B cell (primary cell): ENCODE measurements around the gene IL31. TPM values are rescaled to one million over a fixed set of nuclear protein-coding genes. Genes with fewer than 3 reads are reported as not detected.

ENCODE experiments used
- ATAC-seq: fragments of 200-7000 bp; cut with Tn5 transposase; one replicate; pipeline ENCODE4 v1.10.0; 2021; ENCODE audit warnings: low read depth, mild to moderate bottlenecking, moderate number of reproducible peaks, moderate library complexity
- CTCF ChIA-PET: fragments of 350-600 bp; sonication (Branson Sonifier 250); formaldehyde crosslinking; loops from one replicate; lab custom pipeline; 2021; ENCODE audit warnings: antibody characterized with exemption, inconsistent platforms; lab: Charles Lee
- POLR2A ChIA-PET: fragments of 350-600 bp; sonication (Branson Sonifier 250); formaldehyde crosslinking; loops from one replicate; lab custom pipeline; 2021; ENCODE audit warnings: antibody characterized with exemption; lab: Charles Lee
- DNase-seq: peaks from one replicate; pipeline ENCODE4 v3.0.0; 2013
- H2AFZ ChIP-seq: 2 replicates; pipeline ENCODE4 v1.6.1; 2012; ENCODE audit warnings: mild to moderate bottlenecking, low read depth, low read length; ENCODE audit not compliant: insufficient read depth, poor library complexity, severe bottlenecking
- H3K27ac ChIP-seq, 2 donors: 1 replicate in 1 of 2; 2 replicates in 1 of 2; pipeline ENCODE4 v1.5.1; 2012 to 2013; ENCODE audit warnings: low read length in 2 of 2, mild to moderate bottlenecking in 2 of 2, moderate library complexity in 1 of 2
- H3K27me3 ChIP-seq, 4 experiments: fragments of 200-600 bp in 1 of 4; sonication (generic) in 1 of 4; replicated peaks in 1 of 4; 1 replicate in 2 of 4; 2 replicates in 2 of 4; pipeline versions ENCODE4 v1.6.1 to v1.7.0; 2013 to 2016; ENCODE audit warnings: low read length in 3 of 4, mild to moderate bottlenecking in 2 of 4, mixed read lengths in 1 of 4, moderate library complexity in 1 of 4; ENCODE audit not compliant: insufficient read depth in 4 of 4, control insufficient read depth in 3 of 4; ENCODE audit errors: control extremely low read depth in 1 of 4
- H3K36me3 ChIP-seq, 2 experiments: replicated peaks in 1 of 2; 1 replicate in 1 of 2; 2 replicates in 1 of 2; pipeline versions ENCODE4 v1.6.1 to v1.7.1; 2013; ENCODE audit warnings: low read length in 1 of 2; ENCODE audit not compliant: insufficient read depth in 2 of 2, control insufficient read depth in 1 of 2; ENCODE audit errors: control extremely low read depth in 1 of 2, extremely low read depth in 1 of 2
- H3K4me1 ChIP-seq, 2 donors: fragments of 200-600 bp in 1 of 2; sonication (generic) in 1 of 2; 1 replicate in 1 of 2; 2 replicates in 1 of 2; pipeline versions ENCODE4 v1.5.1 to v1.6.1; 2013 to 2017; ENCODE audit warnings: low read length in 2 of 2; ENCODE audit not compliant: control insufficient read depth in 2 of 2, insufficient read depth in 2 of 2
- H3K4me2 ChIP-seq: replicated peaks from 2 replicates; pipeline ENCODE3; 2012; ENCODE audit warnings: mild to moderate bottlenecking, low read depth, low read length; ENCODE audit not compliant: poor library complexity, severe bottlenecking
- H3K4me3 ChIP-seq, 5 experiments: fragments of 200-600 bp in 1 of 5; sonication (generic) in 1 of 5; 1 replicate in 3 of 5; 2 replicates in 2 of 5; pipeline versions ENCODE4 v1.5.1 to v1.7.0; 2011 to 2016; ENCODE audit warnings: low read length in 4 of 5, mild to moderate bottlenecking in 4 of 5, low read depth in 2 of 5, control low read depth in 1 of 5, moderate library complexity in 1 of 5; ENCODE audit not compliant: insufficient read depth in 1 of 5; ENCODE audit errors: control extremely low read depth in 1 of 5, extremely low read depth in 1 of 5
- H3K79me2 ChIP-seq: fragments of 200-600 bp; sonication (generic); one replicate; pipeline ENCODE4 v1.6.0; 2016; ENCODE audit warnings: low read length; ENCODE audit not compliant: control insufficient read depth, insufficient read depth
- H3K9ac ChIP-seq: fragments of 200-600 bp; sonication (generic); 2 replicates; pipeline ENCODE4 v1.6.1; 2017; ENCODE audit warnings: mild to moderate bottlenecking, low read length, moderate library complexity
- H3K9me3 ChIP-seq, 3 donors: one replicate each; pipeline versions ENCODE4 v1.6.1 to v1.7.1; 2013; ENCODE audit warnings: low read length in 2 of 3; ENCODE audit not compliant: control insufficient read depth in 2 of 3, insufficient read depth in 1 of 3; ENCODE audit errors: control extremely low read depth in 1 of 3
- H4K20me1 ChIP-seq: 2 replicates; pipeline ENCODE4 v1.6.0; 2012; ENCODE audit warnings: mild to moderate bottlenecking, low read length; ENCODE audit not compliant: insufficient read depth, control insufficient read depth, poor library complexity, severe bottlenecking
- H3K27ac Mint-ChIP-seq: one replicate; pipeline ENCODE4 v1.8.0; 2021; ENCODE audit warnings: mixed read lengths
- H3K27me3 Mint-ChIP-seq: one replicate; pipeline ENCODE4 v1.8.0; 2021; ENCODE audit warnings: mixed read lengths
- H3K4me1 Mint-ChIP-seq: one replicate; pipeline ENCODE4 v1.8.0; 2021; ENCODE audit warnings: mixed read lengths
- H3K4me3 Mint-ChIP-seq: one replicate; pipeline ENCODE4 v1.8.0; 2021; ENCODE audit warnings: mixed read lengths
- H3K9me3 Mint-ChIP-seq: one replicate; pipeline ENCODE4 v1.8.0; 2022; ENCODE audit warnings: mixed read lengths; ENCODE audit not compliant: insufficient read depth
- EZH2 ChIP-seq: IDR thresholded peaks from 2 replicates; pipeline ENCODE4 v1.6.1; 2012; ENCODE audit warnings: borderline replicate concordance, low read depth, mild to moderate bottlenecking, moderate library complexity, low read length; ENCODE audit not compliant: insufficient read depth, poor library complexity, severe bottlenecking
- WGBS: methylation state at CpG from one replicate; pipeline ENCODE4 v1.1.5; 2013; ENCODE audit warnings: missing lambda C conversion rate; ENCODE audit not compliant: insufficient coverage; 5-methylcytosine and 5-hydroxymethylcytosine counted together
- intact Hi-C: fragments of 100-400 bp; cut with micrococcal nuclease; formaldehyde crosslinking; loops from one replicate; pipeline ENCODE4 v1.10.0; 2022
- polyA plus RNA-seq: library from polyadenylated mRNA; depleted of rRNA; stranded (reverse); fragments of >200 nt; gene quantifications from 2 replicates; pipeline ENCODE4 v1.2.3, GENCODE V29; 2012
- total RNA-seq, 2 donors: library from RNA; stranded (reverse); fragments of 120-200 nt in 1 of 2; gene quantifications; 1 replicate in 1 of 2; 2 replicates in 1 of 2; pipeline versions ENCODE4 v1.2.3 to v1.2.4, GENCODE V29; 2013 to 2022
- TF ChIP-seq, protein P1 (sequence below): fragments of 200-600 bp; IDR thresholded peaks from one replicate; pipeline ENCODE4 v1.8.0; 2022; ENCODE audit warnings: antibody characterized with exemption, mild to moderate bottlenecking

The IL31 gene
- total and polyA plus RNA-seq, 2 donors (not counting 1 experiment from before 2014, with no cell fraction given), result not detected

DNA sequence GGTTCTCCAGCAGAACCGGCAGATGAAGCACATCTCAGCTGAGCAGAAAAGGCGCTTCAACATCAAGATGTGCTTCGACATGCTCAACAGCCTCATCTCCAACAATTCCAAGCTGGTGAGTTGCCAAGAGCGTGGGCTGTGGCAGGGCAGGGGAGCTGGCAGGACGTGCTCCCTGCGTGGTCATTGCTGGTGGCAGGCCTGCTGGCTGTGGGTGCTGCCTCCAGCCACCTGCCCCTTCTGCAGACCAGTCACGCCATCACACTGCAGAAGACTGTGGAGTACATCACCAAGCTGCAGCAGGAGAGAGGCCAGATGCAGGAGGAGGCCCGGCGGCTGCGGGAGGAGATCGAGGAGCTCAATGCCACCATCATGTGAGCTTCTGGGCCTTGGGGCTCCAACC, 35.8 kb downstream of the IL31 start:
- intact Hi-C loops, result no loop called here
- POLR2A ChIA-PET, result no interaction called here
- H3K4me3 ChIP-seq, result no peak overlapping the region

DNA sequence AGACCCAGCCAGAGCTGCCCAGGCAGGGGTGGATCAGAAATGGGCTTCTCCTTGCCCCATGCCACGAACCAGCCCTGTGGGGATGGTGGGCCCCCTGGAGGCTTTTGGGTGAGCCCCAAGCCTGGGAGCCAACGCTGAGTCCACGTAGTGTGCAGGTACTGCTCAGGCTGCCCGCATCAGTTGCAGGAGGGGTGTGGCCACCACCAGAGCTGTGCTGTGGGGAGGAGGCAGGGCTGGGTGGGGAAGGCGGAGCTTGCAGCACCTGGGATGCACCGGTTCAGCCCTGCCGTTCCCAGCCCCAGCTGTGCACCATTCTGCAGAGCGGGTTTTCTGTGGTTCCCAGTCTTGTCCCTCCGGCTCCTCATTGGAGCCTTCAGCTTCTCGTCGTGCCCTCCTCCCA, 36.3 kb downstream of the IL31 start:
- 92% methylated on average over 11 of the region's 11 CpGs for WGBS
- H4K20me1 ChIP-seq, result no peaks in the 10 kb centered on the region
- Mint-ChIP-seq H3K4me3 (no peak overlapping the region), H3K27me3 (no peaks in the 10 kb centered on the region), H3K9me3 (no peaks in the 10 kb centered on the region), H3K27ac (no peak overlapping the region), H3K4me1 (no peaks in the 10 kb centered on the region)
- no peaks in the 10 kb centered on the region for H3K4me1 ChIP-seq
- ChIA-PET POLR2A (no interaction called here), CTCF (interaction anchor here (1.1 kb wide), 1 partner anchor 14 kb away, joined by 3 read pairs; no protein-coding TSS in a partner anchor)
- DNase-seq, result no peak
- intact Hi-C loops, result no loop called here
- H2AFZ ChIP-seq, result no peak overlapping the region
- no peak for ATAC-seq
- H3K79me2 ChIP-seq, result no peaks in the 10 kb centered on the region
- TF ChIP-seq, protein P1, sequence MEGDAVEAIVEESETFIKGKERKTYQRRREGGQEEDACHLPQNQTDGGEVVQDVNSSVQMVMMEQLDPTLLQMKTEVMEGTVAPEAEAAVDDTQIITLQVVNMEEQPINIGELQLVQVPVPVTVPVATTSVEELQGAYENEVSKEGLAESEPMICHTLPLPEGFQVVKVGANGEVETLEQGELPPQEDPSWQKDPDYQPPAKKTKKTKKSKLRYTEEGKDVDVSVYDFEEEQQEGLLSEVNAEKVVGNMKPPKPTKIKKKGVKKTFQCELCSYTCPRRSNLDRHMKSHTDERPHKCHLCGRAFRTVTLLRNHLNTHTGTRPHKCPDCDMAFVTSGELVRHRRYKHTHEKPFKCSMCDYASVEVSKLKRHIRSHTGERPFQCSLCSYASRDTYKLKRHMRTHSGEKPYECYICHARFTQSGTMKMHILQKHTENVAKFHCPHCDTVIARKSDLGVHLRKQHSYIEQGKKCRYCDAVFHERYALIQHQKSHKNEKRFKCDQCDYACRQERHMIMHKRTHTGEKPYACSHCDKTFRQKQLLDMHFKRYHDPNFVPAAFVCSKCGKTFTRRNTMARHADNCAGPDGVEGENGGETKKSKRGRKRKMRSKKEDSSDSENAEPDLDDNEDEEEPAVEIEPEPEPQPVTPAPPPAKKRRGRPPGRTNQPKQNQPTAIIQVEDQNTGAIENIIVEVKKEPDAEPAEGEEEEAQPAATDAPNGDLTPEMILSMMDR, result no peak
- TF ChIP-seq EZH2, result no peak
- H3K36me3 ChIP-seq, result peaks cover 0 to 60% of the 10 kb centered on the region in 2 experiments
- no peak overlapping the region for H3K9ac ChIP-seq
- H3K4me2 ChIP-seq, result no peak overlapping the region
- H3K27me3 ChIP-seq, result no peaks in the 10 kb centered on the region
- H3K9me3 ChIP-seq, result no peaks in the 10 kb centered on the region
- no peak overlapping the region for H3K4me3 ChIP-seq
- H3K27ac ChIP-seq, result no peak overlapping the region

More for the DNA sequence above, 35.8 kb downstream of the IL31 start:
- Histone ChIP-seq H3K27ac (no peak overlapping the region), H2AFZ (no peak overlapping the region), H3K4me1 (no peaks in the 10 kb centered on the region), H3K79me2 (no peaks in the 10 kb centered on the region), H4K20me1 (no peaks in the 10 kb centered on the region), H3K4me2 (no peak overlapping the region), H3K27me3 (no peaks in the 10 kb centered on the region), H3K36me3 (peaks cover 0 to 59% of the 10 kb centered on the region in 2 experiments), H3K9ac (no peak overlapping the region), H3K9me3 (no peaks in the 10 kb centered on the region)
- no peaks in the 10 kb centered on the region for H3K9me3 Mint-ChIP-seq
- no peak overlapping the region for H3K4me3 Mint-ChIP-seq
- CTCF ChIA-PET, result interaction anchor here (0.5 to 1.1 kb wide), 2 partner anchors 15 to 621 kb away, joined by 3 read pairs; no protein-coding TSS in a partner anchor
- ATAC-seq (no peak), DNase-seq (no peak)
- no peak for TF ChIP-seq EZH2
- TF ChIP-seq, protein P1, result no peak
- H3K27me3 Mint-ChIP-seq, result no peaks in the 10 kb centered on the region
- 98% methylated on average over 11 of the region's 11 CpGs for WGBS
- no peak overlapping the region for H3K27ac Mint-ChIP-seq
- H3K4me1 Mint-ChIP-seq, result no peaks in the 10 kb centered on the region
